ENCODE data around the gene TTLL10. TPM values are rescaled to one million over a fixed set of nuclear protein-coding genes. Genes with fewer than 3 reads are reported as not detected.

The TTLL10 gene
- total RNA-seq, 1 donor from 2014 or later = 0.47 TPM

- H3K27ac Mint-ChIP-seq = no peak overlapping the region
- peaks cover 5% of the 10 kb centered on the region for H3K27me3 Mint-ChIP-seq (ENCODE audit: low read depth)
- no peak overlapping the region for H3K4me3 Mint-ChIP-seq
- peaks cover 5% of the 10 kb centered on the region for H3K4me1 Mint-ChIP-seq
- no peak for DNase-seq (ENCODE audit: low spot score in 2 of 2, unreplicated experiment in 2 of 2)
- no peaks in the 10 kb centered on the region for H3K9me3 Mint-ChIP-seq
- TF ChIP-seq CTCF (IDR thresholded peaks at IDR 0.05; ENCODE audit: unreplicated experiment) = no peak
- no peaks in the 10 kb centered on the region for H3K36me3 Mint-ChIP-seq
Measured at GRCh38 chr1:1142844-1143243, 30.8 kb upstream of the TTLL10 start.

GRCh38 chr1:1143636-1144035 lies 30.0 kb upstream of the TTLL10 start:
- Mint-ChIP-seq H3K36me3 (no peaks in the 10 kb centered on the region), H3K4me3 (no peak overlapping the region), H3K9me3 (no peaks in the 10 kb centered on the region), H3K4me1 (peaks cover 5% of the 10 kb centered on the region), H3K27ac (peak overlapping the region; percentile 30), H3K27me3 (ENCODE audit: low read depth) (peaks cover under 1% of the 10 kb centered on the region)
- TF ChIP-seq CTCF (IDR thresholded peaks at IDR 0.05; ENCODE audit: unreplicated experiment) = no peak
- no peak for DNase-seq (ENCODE audit: low spot score in 2 of 2, unreplicated experiment in 2 of 2)

GRCh38 chr1:1144122-1144842 lies 29.4 kb upstream of the TTLL10 start:
- Mint-ChIP-seq H3K36me3 (no peaks in the 10 kb centered on the region), H3K4me1 (peaks cover 5% of the 10 kb centered on the region), H3K27me3 (ENCODE audit: low read depth) (no peaks in the 10 kb centered on the region), H3K9me3 (no peaks in the 10 kb centered on the region), H3K4me3 (no peak overlapping the region), H3K27ac (peak overlapping the region; percentile 30)
- TF ChIP-seq CTCF (IDR thresholded peaks at IDR 0.05; ENCODE audit: unreplicated experiment) = no peak
- DNase-seq (ENCODE audit: low spot score in 2 of 2, unreplicated experiment in 2 of 2) = no peak

GRCh38 chr1:1144843-1145546 lies 28.7 kb upstream of the TTLL10 start:
- H3K9me3 Mint-ChIP-seq = no peaks in the 10 kb centered on the region
- no peaks in the 10 kb centered on the region for H3K36me3 Mint-ChIP-seq
- H3K27me3 Mint-ChIP-seq (ENCODE audit: low read depth) = no peaks in the 10 kb centered on the region
- H3K27ac Mint-ChIP-seq = no peak overlapping the region
- DNase-seq (ENCODE audit: low spot score in 2 of 2, unreplicated experiment in 2 of 2) = no peak
- no peak overlapping the region for H3K4me3 Mint-ChIP-seq
- TF ChIP-seq CTCF (IDR thresholded peaks at IDR 0.05; ENCODE audit: unreplicated experiment) = no peak
- peaks cover 5% of the 10 kb centered on the region for H3K4me1 Mint-ChIP-seq

GRCh38 chr1:1145547-1145914 lies 28.1 kb upstream of the TTLL10 start:
- Mint-ChIP-seq H3K27ac (no peak overlapping the region), H3K4me1 (peaks cover 5% of the 10 kb centered on the region), H3K36me3 (no peaks in the 10 kb centered on the region), H3K4me3 (no peak overlapping the region), H3K27me3 (ENCODE audit: low read depth) (no peaks in the 10 kb centered on the region), H3K9me3 (no peaks in the 10 kb centered on the region)
- no peak for TF ChIP-seq CTCF (IDR thresholded peaks at IDR 0.05; ENCODE audit: unreplicated experiment)
- no peak for DNase-seq (ENCODE audit: low spot score in 2 of 2, unreplicated experiment in 2 of 2)

Measured in mesothelial cell of epicardium (in vitro differentiated cells).